Suppressor macrophage (primary cell): ENCODE measurements around the gene LIMK1.
A peak's percentile ranks its signal among the peaks of the same experiment; 100 is the strongest.
"Not testable (repeated sequence)": the region's sequence is repeated elsewhere in the genome, so short reads cannot be mapped to it uniquely, and the experiment has no call there.

Experiments
- DNase-seq, 4 experiments: peaks; one replicate each; pipeline ENCODE4 v3.0.0-alpha.2; 2020 to 2022

Gene LIMK1

GRCh38 chr7:74126220-74126880 is 42.7 kb downstream of the LIMK1 start:
- DNase-seq: no peak

GRCh38 chr7:74129887-74130286 is 46.3 kb downstream of the LIMK1 start:
- no peak for DNase-seq

DNA sequence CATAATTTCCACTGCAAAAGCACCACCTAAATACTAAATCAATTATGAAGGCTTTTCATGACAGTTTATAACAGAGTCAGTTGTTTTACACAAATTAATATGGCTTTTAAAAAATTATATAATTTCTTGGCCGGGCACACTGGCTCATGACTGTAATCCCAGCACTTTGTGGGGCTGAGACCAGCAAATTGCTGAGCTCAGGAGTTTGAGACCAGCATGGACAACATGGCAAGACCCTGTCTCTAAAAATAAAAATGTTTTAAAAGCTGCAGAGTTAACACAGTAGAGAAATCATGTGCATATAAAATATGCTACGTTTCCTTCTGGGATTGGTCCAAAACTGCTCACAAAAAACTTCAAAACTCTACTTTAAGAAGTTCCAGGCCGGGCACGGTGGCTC is 46.9 kb downstream of the LIMK1 start:
- DNase-seq: no peak

DNA sequence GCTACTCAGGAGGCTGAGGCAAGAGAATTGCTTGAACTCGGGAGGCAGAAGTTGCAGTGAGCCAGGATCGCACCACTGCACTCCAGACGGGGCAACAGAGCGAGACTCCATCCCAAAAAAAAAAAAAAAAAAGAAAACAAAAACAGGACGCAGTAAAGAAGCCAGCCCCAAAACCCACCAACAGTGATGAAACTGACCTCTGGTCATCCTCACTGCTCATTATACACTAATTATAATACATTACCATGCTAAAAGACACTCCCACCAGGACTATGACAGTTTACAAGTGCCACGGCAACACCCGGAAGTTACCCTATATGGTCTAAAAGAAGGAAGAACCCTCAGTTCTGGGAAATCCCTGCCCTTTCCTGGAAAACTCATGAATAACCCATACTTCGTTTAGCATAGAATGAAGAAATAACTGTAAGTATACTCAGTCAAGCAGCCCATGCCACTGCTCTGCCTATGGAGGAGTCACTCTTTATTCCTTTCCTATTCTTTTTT is 50.6 kb downstream of the LIMK1 start:
- DNase-seq: peak; percentile 49 to 72 (median 58)

DNA sequence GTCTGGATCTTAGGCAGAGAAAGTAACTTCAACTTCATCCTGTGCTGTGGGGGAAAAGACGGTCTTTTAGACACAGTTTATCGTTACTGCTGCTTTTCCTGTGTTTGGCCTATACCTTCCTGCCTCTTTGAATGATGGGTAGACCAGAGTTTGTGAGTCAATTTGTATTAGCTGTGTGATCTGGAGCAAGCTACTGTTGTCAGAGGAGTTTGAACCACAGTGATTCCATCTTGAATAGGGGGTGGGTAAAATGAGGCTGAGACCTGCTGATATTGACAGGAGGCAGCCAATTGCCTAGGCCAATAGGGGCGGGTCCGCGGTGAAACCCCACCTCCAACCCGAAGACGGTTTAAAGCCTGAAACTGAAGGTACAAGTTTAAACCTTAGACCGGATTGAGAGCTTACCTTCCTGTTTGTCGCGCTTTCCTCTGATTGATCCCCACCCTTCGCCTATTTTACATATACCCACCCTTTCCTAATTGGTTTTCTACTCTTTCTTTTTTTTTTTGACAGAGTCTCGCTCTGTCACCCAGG is 54.8 kb downstream of the LIMK1 start:
- DNase-seq: no peak

DNA sequence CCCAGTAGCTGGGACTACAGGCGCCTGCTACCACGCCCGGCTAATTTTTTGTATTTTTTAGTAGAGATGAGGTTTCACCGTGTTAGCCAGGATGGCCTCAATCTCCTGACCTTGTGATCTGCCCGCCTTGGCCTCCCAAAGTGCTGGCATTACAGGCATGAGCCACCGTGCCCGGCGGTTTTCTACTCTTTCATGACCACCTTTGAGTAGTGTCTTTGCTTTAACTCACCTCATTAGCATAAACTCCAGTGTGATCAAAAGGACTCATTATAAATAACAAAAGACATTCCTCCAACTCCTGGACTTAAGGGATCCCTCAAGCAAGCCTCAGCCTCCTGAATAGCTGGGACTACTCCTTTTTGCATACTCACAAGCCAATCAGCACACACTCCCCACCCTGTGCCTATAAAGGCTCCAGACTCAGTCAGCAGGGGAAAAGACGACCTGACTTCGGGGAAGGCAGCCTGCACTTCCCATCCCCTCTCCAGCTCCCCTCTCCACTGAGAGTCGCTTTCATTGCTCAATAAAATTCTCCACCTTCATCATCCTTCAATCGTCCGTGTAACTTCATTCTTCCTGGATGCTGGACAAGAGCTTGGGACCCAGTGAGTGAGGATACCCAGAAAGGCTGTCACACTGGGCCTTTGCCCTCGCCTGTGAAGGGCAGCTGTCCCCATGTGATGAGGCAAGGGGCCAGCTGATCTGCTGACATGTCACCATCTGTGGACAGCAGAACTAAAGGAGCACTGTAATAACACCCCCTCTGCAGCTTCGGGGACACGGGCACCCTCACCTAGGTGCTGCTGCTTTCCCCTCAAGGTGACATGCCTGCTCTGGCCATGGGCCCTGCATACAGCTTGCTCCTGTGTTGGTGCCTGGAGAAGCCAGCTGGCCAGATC is 55.6 kb downstream of the LIMK1 start:
- no peak for DNase-seq

GRCh38 chr7:74141705-74142104 is 58.1 kb downstream of the LIMK1 start:
- no peak for DNase-seq

DNA sequence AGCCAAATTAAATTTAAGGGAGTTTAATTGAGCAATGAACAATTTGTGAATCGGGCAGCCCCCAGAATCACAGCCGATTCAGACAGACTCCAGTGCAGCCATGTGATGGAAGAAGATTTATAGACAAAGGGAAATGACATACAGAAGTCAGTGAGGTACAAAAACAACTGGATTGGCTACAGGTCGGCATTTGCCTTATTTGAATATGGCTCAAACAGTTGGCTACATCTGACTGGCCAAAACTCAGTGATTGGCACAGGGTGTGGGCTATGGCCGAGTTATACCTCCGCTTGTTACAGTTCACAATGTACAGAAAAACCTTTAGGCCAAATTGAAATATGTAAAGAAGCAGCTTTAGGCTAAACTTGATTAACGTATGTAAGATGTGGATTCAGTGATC is 59.8 kb downstream of the LIMK1 start:
- DNase-seq: no peak

DNA sequence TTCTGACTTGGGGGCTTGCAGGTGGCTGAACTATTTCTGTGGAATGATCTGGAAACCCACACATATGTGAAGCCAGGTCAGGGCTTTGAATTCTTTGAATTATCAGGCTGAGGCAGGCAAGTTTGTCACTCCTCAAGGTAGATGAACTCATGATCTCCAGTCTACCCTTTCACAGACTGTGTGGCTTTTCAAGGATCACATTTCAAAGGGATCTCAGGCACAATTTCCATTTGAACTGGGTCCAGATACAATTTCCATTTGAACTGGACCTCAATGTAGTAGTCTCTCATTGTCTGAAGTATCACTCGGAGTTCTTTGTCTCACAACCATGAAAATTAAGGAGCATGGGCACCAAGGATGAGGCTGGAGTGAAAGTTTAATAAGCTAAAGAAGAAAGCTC is 64.9 kb downstream of the LIMK1 start:
- DNase-seq: no peak

DNA sequence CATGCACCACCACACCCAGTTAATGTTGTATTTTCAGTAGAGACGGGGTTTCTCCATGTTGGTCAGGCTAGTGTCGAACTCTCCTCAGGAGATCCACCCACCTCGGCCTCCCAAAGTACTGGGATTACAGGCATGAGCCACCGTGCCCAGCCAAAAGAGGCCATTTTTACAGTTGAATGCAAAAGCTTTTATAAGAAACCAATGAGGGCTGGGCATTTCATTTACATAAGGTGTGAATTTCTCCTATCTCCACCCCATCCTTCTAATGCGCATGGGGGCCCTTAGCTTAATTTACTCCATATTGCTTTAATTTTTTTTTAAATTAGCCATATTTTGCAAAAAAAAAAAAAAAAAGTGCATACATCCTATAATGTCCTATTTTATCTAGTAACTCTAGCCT is 65.5 kb downstream of the LIMK1 start:
- no peak for DNase-seq

GRCh38 chr7:74149603-74150002 is 66.0 kb downstream of the LIMK1 start:
- DNase-seq: no peak

GRCh38 chr7:74153736-74154135 is 70.1 kb downstream of the LIMK1 start:
- DNase-seq: no peak

DNA sequence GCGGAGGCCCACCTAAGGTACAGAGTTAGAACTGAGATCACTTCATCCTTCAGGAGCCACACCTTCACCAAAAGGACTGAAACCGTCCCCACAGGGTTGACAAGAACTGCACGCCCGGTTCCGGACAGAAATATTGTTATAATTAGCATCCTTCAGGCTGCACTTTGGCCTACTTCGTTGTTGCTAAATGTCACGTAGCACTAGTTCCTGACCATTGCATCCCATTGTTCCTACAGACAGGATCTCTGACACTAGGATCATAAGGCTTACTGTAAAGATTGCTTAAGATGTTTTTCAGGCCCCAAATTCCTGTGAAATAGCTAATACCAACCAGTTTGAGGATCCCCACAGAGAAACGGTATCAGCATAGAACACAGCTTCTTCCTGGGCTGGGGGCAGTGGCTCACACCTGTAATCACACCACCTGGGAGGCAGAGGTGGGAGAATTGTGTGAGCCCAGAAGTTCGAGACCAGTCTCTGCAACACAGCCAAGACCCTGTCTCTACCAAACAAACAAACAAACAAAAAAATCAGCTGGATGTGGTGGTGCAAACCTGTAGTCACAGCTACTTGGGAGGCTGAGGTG is 72.3 kb downstream of the LIMK1 start:
- no peak for DNase-seq

- no peak for DNase-seq
Measured at GRCh38 chr7:74157605-74158004, 74.0 kb downstream of the LIMK1 start.

DNA sequence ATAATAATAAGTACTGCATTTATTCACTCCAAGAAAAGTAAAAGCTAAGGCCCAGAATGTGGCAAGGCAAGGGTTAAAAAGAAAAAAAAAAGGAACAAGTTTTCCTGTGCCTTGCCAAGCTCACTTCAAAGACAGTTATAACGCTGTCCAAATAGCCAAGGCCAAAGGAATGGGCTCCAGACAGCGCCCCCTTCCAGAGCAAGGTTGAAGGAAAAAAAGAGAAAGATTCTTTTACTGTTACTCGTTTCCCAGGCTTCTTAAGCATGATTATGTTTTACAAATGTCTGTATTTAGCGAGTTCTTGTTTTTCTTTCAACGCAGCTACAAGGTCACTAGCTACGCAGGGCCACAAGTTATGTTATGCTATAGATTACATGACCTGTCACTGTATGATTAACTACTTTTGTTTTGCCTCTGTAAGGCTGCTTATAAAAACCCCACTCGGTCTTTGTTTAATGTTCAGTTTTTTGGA is 81.4 kb downstream of the LIMK1 start:
- peak; percentile 16 to 56 (median 39) for DNase-seq

- DNase-seq: no peak
Measured at GRCh38 chr7:74165867-74166593, 82.4 kb downstream of the LIMK1 start.

GRCh38 chr7:74167324-74167723 is 83.7 kb downstream of the LIMK1 start:
- not testable (repeated sequence) for DNase-seq
